HepG2 (cell line): ENCODE measurements around the gene SOX9.

ENCODE experiments used
- CTCF ChIP-seq: sonication (generic); formaldehyde crosslinking; IDR thresholded peaks from 2 replicates; pipeline ENCODE4 v1.5.0; 2020; ENCODE audit warnings: mild to moderate bottlenecking, missing genetic modification reagents, moderate library complexity
- RNF2 ChIP-seq: fragments of 450-650 bp; conservative IDR thresholded peaks from 2 replicates; pipeline ENCODE4 v1.6.1; 2016; ENCODE audit warnings: low read depth
- TAF1 ChIP-seq: sonication (generic); formaldehyde crosslinking; IDR thresholded peaks from 2 replicates; pipeline ENCODE4 v1.4.0; 2020; ENCODE audit warnings: missing genetic modification reagents
- ZSCAN20 ChIP-seq: sonication (generic); formaldehyde crosslinking; IDR thresholded peaks from 2 replicates; pipeline ENCODE4 v1.4.0; 2020; ENCODE audit warnings: missing genetic modification reagents, mild to moderate bottlenecking, borderline replicate concordance
- TF ChIP-seq, protein P1 (sequence below): sonication (generic); formaldehyde crosslinking; IDR thresholded peaks from 2 replicates; pipeline ENCODE4 v1.5.1; 2020; ENCODE audit warnings: missing genetic modification reagents, mild to moderate bottlenecking, borderline replicate concordance
- TF ChIP-seq, protein P2 (sequence below): sonication (generic); formaldehyde crosslinking; IDR thresholded peaks from 2 replicates; pipeline ENCODE4 v1.5.0; 2020; ENCODE audit warnings: mild to moderate bottlenecking, missing genetic modification reagents, borderline replicate concordance
- TF ChIP-seq, protein P3 (sequence below): sonication (generic); formaldehyde crosslinking; IDR thresholded peaks from 2 replicates; pipeline ENCODE4 v1.8.0; 2022; ENCODE audit warnings: missing genetic modification reagents, mild to moderate bottlenecking, borderline replicate concordance

GRCh38 chr17:72173499-72174116 is 52.8 kb downstream of the SOX9 start:
- TF ChIP-seq, protein P1, sequence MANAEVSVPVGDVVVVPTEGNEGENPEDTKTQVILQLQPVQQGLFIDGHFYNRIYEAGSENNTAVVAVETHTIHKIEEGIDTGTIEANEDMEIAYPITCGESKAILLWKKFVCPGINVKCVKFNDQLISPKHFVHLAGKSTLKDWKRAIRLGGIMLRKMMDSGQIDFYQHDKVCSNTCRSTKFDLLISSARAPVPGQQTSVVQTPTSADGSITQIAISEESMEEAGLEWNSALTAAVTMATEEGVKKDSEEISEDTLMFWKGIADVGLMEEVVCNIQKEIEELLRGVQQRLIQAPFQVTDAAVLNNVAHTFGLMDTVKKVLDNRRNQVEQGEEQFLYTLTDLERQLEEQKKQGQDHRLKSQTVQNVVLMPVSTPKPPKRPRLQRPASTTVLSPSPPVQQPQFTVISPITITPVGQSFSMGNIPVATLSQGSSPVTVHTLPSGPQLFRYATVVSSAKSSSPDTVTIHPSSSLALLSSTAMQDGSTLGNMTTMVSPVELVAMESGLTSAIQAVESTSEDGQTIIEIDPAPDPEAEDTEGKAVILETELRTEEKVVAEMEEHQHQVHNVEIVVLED, result no peak; the same call in 1 of the 2 replicates
- TF ChIP-seq ZSCAN20 (CRISPR knock-in tag) (no peak), CTCF (CRISPR knock-in tag) (peak; percentile 58), RNF2 (0 out of 2 replicates have a peak, but pooled peaks have one; percentile 13), TAF1 (CRISPR knock-in tag) (no peak)
- TF ChIP-seq, protein P2, sequence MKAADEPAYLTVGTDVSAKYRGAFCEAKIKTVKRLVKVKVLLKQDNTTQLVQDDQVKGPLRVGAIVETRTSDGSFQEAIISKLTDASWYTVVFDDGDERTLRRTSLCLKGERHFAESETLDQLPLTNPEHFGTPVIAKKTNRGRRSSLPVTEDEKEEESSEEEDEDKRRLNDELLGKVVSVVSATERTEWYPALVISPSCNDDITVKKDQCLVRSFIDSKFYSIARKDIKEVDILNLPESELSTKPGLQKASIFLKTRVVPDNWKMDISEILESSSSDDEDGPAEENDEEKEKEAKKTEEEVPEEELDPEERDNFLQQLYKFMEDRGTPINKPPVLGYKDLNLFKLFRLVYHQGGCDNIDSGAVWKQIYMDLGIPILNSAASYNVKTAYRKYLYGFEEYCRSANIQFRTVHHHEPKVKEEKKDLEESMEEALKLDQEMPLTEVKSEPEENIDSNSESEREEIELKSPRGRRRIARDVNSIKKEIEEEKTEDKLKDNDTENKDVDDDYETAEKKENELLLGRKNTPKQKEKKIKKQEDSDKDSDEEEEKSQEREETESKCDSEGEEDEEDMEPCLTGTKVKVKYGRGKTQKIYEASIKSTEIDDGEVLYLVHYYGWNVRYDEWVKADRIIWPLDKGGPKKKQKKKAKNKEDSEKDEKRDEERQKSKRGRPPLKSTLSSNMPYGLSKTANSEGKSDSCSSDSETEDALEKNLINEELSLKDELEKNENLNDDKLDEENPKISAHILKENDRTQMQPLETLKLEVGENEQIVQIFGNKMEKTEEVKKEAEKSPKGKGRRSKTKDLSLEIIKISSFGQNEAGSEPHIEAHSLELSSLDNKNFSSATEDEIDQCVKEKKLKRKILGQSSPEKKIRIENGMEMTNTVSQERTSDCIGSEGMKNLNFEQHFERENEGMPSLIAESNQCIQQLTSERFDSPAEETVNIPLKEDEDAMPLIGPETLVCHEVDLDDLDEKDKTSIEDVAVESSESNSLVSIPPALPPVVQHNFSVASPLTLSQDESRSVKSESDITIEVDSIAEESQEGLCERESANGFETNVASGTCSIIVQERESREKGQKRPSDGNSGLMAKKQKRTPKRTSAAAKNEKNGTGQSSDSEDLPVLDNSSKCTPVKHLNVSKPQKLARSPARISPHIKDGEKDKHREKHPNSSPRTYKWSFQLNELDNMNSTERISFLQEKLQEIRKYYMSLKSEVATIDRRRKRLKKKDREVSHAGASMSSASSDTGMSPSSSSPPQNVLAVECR (CRISPR knock-in tag), result no peak
- TF ChIP-seq, protein P3, sequence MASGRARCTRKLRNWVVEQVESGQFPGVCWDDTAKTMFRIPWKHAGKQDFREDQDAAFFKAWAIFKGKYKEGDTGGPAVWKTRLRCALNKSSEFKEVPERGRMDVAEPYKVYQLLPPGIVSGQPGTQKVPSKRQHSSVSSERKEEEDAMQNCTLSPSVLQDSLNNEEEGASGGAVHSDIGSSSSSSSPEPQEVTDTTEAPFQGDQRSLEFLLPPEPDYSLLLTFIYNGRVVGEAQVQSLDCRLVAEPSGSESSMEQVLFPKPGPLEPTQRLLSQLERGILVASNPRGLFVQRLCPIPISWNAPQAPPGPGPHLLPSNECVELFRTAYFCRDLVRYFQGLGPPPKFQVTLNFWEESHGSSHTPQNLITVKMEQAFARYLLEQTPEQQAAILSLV (CRISPR knock-in tag), result no peak
